ENCODE results near the gene ZNF862.

The ZNF862 gene

GRCh38 chr7:149806726-149807125, 31.4 kb upstream of the ZNF862 start:
- in situ Hi-C loops (cut with HindIII; ENCODE audit: low sequenced_read_pairs), result no loop called here
- no peak overlapping the region for H3K4me3 ChIP-seq (ENCODE audit: low read depth, low read length)
- no peak for DNase-seq (ENCODE audit: low read depth, low spot score)
- no peak for TF ChIP-seq CTCF (IDR thresholded peaks at IDR 0.05; ENCODE audit: low read depth, low read length)

- DNase-seq (ENCODE audit: low read depth, low spot score), result no peak
- no peak overlapping the region for H3K4me3 ChIP-seq (ENCODE audit: low read depth, low read length)
- no peak for TF ChIP-seq CTCF (IDR thresholded peaks at IDR 0.05; ENCODE audit: low read depth, low read length)
- in situ Hi-C loops (cut with HindIII; ENCODE audit: low sequenced_read_pairs), result no loop called here
These were observed 29.9 kb upstream of the ZNF862 start for GRCh38 chr7:149808311-149808710.

GRCh38 chr7:149809215-149809614, 29.0 kb upstream of the ZNF862 start:
- no peak overlapping the region for H3K4me3 ChIP-seq (ENCODE audit: low read depth, low read length)
- in situ Hi-C loops (cut with HindIII; ENCODE audit: low sequenced_read_pairs), result no loop called here
- DNase-seq (ENCODE audit: low read depth, low spot score), result no peak
- no peak for TF ChIP-seq CTCF (IDR thresholded peaks at IDR 0.05; ENCODE audit: low read depth, low read length)

- no peak overlapping the region for H3K4me3 ChIP-seq (ENCODE audit: low read depth, low read length)
- TF ChIP-seq CTCF (IDR thresholded peaks at IDR 0.05; ENCODE audit: low read depth, low read length), result peak; percentile 39
- DNase-seq (ENCODE audit: low read depth, low spot score), result no peak
- in situ Hi-C loops (cut with HindIII; ENCODE audit: low sequenced_read_pairs), result no loop called here
These were observed 27.0 kb upstream of the ZNF862 start for GRCh38 chr7:149811221-149811620.

- no peak for DNase-seq (ENCODE audit: low read depth, low spot score)
- in situ Hi-C loops (cut with HindIII; ENCODE audit: low sequenced_read_pairs), result no loop called here
- TF ChIP-seq CTCF (IDR thresholded peaks at IDR 0.05; ENCODE audit: low read depth, low read length), result no peak
- H3K4me3 ChIP-seq (ENCODE audit: low read depth, low read length), result no peak overlapping the region
These were observed 26.2 kb upstream of the ZNF862 start for GRCh38 chr7:149811831-149812490.

- TF ChIP-seq CTCF (IDR thresholded peaks at IDR 0.05; ENCODE audit: low read depth, low read length), result no peak
- in situ Hi-C loops (cut with HindIII; ENCODE audit: low sequenced_read_pairs), result no loop called here
- H3K4me3 ChIP-seq (ENCODE audit: low read depth, low read length), result no peak overlapping the region
- DNase-seq (ENCODE audit: low read depth, low spot score), result no peak
These were observed 24.7 kb upstream of the ZNF862 start for GRCh38 chr7:149813254-149814035.

Measured in astrocyte of the spinal cord (primary cell).